GM12873 (cell line): Measurements from ENCODE around the gene XRCC4.

ENCODE experiments used
- TF ChIP-seq, protein P1 (sequence below): IDR thresholded peaks from 2 replicates; pipeline ENCODE4 v1.5.1; 2012; ENCODE audit warnings: low read depth, mild to moderate bottlenecking, moderate library complexity, low read length, control low read depth; ENCODE audit not compliant: insufficient read depth; ENCODE audit errors: missing control alignments

XRCC4 gene

DNA sequence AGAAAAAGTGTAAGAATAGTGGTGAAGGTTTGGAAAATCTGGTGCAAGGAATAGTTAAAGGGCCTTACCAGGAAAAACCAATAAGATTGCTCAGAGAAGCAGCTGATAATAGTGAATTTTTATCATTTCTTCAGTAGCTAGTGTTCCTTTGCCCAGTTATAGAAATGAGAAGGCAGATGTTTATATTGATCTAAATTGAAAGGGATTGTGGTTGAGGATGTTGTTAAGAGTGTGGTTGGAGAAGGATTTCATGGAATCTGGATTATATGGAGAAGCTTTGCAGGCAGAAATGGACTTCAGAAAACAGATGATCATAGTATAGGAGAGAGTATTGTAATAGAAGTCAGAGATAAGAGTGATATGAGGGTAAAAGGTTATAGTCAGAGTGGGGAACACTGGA, 102.6 kb downstream of the XRCC4 start:
- TF ChIP-seq, protein P1, sequence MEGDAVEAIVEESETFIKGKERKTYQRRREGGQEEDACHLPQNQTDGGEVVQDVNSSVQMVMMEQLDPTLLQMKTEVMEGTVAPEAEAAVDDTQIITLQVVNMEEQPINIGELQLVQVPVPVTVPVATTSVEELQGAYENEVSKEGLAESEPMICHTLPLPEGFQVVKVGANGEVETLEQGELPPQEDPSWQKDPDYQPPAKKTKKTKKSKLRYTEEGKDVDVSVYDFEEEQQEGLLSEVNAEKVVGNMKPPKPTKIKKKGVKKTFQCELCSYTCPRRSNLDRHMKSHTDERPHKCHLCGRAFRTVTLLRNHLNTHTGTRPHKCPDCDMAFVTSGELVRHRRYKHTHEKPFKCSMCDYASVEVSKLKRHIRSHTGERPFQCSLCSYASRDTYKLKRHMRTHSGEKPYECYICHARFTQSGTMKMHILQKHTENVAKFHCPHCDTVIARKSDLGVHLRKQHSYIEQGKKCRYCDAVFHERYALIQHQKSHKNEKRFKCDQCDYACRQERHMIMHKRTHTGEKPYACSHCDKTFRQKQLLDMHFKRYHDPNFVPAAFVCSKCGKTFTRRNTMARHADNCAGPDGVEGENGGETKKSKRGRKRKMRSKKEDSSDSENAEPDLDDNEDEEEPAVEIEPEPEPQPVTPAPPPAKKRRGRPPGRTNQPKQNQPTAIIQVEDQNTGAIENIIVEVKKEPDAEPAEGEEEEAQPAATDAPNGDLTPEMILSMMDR, result no peak

DNA sequence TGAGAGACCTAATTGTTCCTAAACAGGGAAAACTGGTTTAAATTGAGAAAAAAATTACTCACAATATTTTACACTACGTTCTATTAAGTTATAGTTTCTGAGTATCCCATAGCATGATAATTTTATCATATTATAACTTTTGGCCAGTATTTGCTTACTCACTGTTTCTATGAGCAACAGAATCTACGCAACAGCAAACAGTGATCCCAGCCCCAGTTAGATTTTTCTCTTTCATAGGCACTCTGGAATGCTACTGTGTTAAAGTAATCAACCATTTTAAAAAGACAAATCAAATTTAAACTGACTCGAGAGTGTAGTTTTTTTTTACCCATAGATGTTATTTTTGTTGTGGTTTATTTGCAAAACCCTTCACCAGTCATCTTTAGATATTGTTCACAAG, 107.2 kb downstream of the XRCC4 start:
- TF ChIP-seq, protein P1, result no peak

DNA sequence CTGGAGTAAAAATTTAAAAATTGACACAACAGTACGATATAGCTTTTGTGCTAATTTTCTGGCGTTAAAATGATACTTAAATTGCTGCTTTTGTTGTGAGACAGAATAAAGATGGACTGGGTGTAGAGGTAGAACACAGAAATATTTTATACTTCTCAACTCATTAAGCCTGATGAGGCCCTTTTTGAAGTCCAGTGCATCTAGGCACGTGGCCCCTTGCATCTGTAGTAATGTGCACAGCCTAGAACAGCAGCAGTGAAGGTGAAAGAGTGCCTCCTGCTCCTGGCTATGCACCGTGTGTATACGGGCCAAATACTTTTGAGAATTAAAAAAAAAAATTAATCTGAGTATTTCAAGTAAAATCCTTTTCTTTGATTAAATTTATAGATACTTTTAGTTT, 115.6 kb downstream of the XRCC4 start:
- TF ChIP-seq, protein P1, result no peak

DNA sequence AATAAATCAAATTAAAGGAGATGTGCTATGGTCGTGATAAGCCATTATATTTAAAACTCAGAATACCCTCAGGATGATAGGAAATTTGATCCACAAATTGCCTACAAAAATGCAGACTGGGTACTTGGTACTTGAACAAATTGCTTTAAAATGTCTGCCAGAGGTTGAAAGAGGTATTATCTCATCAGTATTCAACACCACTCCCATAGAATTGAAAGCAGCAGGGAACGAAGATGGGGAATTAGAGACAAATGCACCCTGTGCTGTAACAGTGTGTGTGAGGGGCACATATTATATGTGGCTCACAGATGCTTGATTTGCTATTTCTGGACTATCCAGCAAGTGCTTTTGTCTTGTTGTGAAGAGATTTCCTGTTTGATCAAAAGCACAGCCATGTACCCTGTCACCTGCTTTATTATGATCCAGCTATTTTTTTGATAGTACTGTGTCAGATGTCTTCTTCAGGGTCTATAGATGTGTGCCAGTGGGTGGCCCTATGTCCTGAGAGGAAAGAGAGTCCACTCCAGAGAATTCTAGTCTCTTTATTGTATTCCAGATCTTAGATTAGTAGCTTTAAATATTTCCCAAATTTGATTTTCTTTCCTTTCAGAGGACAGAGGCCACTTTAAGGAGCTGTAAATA, 120.1 kb downstream of the XRCC4 start:
- TF ChIP-seq, protein P1, result no peak

DNA sequence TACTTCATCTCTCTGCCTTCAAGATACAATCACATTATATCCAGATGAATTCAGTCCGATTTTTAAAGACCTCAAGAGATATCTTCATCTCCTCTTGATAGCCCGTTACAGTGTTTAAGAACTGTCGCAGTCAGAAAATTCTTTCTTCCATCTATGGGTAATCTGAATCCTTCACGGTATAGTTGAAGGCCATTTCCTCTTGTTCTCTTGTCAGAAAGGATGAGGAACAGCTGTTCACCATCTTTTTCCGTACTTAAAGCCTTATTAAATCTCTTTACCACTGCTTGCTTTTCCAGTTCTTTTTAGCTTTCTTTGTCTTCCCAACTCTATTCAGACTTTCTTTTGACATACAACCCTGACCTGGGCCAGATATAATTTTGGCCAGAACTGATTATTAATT, 121.8 kb downstream of the XRCC4 start:
- TF ChIP-seq, protein P1, result no peak

DNA sequence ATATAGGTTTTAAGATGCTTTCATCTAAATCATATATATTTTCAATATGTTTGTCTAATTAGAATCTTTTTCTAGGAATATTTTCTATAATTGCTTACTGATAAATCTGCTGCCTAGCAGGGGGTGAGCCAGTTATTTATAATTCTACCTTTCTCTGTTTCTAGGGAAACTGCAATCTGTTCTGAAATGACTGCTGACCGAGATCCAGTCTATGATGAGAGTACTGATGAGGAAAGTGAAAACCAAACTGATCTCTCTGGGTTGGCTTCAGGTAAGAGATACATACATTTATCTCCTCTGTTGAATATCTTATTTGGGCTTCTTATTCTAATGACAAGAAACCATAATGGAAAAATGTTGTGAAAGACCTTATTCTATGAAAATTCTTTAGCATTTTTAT, 127.3 kb downstream of the XRCC4 start:
- TF ChIP-seq, protein P1, result no peak

DNA sequence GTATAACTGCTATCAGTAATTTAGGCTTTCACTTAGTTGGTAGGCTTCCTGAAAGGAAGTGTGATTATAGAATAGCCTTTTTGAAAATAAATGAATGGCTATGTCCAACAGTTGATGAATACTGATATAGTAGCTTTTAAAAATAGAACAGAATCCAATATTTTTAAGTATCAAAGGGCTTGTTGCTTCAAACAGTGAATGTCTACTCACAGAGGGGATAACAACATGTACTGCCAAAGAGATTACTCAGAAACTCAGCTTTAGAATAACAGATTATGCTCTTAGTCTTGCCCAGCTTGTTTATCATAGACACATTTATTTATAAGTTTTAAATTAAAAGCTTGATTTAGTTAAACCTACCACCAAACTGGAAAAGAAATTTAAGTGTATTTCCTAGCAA, 132.6 kb downstream of the XRCC4 start:
- TF ChIP-seq, protein P1, result no peak
